Sciatic nerve (tissue), 2 donors: ENCODE data around the gene ATXN3. TPM values are rescaled to one million over a fixed set of nuclear protein-coding genes. Genes with fewer than 3 reads are reported as not detected.
"Not testable (repeated sequence)": the region's sequence is repeated elsewhere in the genome, so short reads cannot be mapped to it uniquely, and the experiment has no call there.

Experiments used
- ATAC-seq: fragments of 200-7000 bp; cut with Tn5 transposase; one replicate; pipeline ENCODE4 v1.9.1; 2020; ENCODE audit warnings: mild to moderate bottlenecking, moderate library complexity
- DNase-seq: peaks from one replicate; pipeline ENCODE4 v3.0.0-alpha.2; 2020; ENCODE audit warnings: low spot score
- intact Hi-C: fragments of 100-400 bp; cut with DNase I; formaldehyde crosslinking; loops from one replicate; pipeline ENCODE4 v1.14.2; 2022
- total RNA-seq: library from RNA; stranded (reverse); fragmentation: NEBNext Ultra II Directional; extraction: Animal tissue kit (Norgen Biotek cat#: 25700); gene quantifications from one replicate; pipeline ENCODE4 v1.2.1, GENCODE V29; 2021
- donor health status: DM: no; HTN: no; CAD: no.
- donor health status: DM: no; HTN: no; CAD: no.

Gene ATXN3
- total RNA-seq, 1 donor from 2014 or later: 65.6 TPM

- DNase-seq (no peak), ATAC-seq (no peak)
- intact Hi-C loops: no loop called here
These were observed 13.1 kb downstream of the ATXN3 start for GRCh38 chr14:92093320-92093719.

DNA sequence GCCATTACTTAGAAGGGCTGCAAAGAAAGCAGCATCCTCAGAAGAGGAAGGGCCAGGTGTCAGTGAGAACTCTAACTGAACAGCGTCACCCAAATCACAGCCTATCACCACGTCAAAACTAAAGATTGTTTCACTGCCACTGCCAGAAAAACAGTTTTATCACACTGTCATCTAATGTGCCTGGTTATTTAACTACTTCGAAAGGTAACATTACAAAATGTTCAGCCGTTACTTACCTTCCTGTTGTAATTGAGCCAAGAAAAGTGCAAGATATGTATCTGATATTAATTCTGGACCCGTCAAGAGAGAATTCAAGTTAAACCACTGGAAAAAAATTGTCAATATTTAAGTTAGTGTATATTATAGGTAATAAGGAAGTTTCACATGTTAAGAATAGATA is 17.9 kb downstream of the ATXN3 start:
- intact Hi-C loops: no loop called here
- no peak for ATAC-seq
- DNase-seq: no peak

- intact Hi-C loops: loop anchor here (5.0 kb wide), 1 partner anchor 1582 kb away; no protein-coding TSS in a partner anchor
- no peak for DNase-seq
These were observed 31.8 kb downstream of the ATXN3 start for GRCh38 chr14:92074555-92074954.

DNA sequence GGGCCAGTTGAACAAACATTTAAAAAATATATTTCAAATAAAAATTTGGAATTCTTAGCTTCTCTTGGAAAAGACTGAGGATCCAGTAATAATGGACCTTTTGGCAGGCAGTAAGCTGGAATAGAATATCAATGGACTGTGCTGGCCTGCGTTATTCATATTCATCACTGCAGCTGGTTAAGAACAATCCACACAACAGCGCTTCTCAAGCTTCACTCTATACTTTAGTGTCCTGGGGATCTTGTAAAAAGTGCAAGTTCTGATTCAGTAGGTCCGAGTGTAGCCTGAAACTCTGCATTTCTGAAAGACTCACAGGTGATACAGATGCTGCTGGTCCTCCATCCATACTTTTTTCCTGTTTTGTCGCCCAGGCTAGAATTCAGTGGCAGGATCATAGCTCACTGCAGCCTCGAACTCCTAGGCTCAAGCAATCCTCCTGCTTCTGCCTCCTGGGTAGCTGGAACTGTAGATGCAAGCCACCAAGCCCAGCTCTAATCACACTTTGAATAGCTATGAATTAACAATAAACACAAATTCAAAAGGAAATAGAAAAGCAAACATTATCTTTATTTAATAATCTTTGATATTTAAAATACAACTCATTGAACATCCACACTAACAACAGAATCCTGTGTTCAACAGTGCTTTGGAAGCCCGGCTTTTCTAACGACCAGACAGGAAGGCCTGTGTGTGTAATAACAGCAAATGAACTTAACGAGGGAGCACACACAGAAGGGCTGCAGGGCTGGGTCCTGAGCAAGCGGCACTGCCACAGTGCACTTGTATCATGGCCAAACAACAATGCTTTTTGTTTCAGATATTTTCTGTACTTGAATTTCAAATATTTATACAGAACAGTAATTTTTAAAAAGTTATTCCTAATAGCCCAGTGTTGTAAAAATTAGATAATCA is 48.1 kb downstream of the ATXN3 start:
- DNase-seq (no peak), ATAC-seq (no peak)
- intact Hi-C loops: no loop called here

More at GRCh38 chr14:92074555-92074954, 31.8 kb downstream of the ATXN3 start:
- ATAC-seq: no peak

DNA sequence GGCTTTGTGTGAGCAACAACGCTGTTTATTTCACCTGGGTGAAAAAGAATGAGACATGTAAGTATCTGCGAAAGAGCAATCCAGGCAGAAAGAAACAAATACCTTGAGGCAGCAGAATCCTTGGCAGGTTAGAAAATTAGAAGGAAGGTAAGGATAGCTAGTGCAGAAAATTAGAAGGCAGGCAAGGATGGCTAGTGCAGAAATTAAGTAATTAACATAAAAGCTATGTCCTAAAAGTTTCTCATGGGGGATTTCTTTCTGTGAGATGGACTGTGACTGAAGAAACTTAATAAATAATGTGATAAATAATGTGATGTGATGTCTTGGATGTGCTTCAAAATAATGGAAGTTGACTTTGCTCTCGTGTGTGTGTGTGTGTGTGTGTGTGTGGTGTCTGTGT is 56.6 kb downstream of the ATXN3 start:
- DNase-seq (no peak), ATAC-seq (no peak)
- intact Hi-C loops: no loop called here

GRCh38 chr14:92049221-92049620 is 57.2 kb downstream of the ATXN3 start:
- intact Hi-C loops, DNase-seq, ATAC-seq: not testable (repeated sequence)

DNA sequence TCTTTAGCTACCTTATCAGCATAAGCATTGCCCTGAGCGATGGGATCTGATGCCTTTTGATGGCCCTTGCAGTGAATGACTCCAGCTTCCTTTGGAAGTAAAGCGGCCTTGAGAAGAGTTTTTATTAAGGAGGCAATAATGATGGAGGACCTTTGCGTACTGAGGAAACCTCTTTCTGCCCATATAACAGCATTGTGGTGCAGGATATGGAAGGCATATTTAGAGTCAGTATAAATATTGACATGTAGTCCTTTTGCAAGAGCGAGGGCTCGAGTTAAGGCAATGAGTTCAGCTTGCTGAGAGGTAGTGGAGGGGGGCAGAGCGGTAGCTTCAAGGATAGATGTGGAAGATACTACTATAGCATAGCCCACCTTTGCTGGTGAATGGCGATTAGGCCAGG is 60.5 kb downstream of the ATXN3 start:
- intact Hi-C loops, ATAC-seq, DNase-seq: not testable (repeated sequence)

GRCh38 chr14:92041766-92042165 is 64.6 kb downstream of the ATXN3 start:
- ATAC-seq, intact Hi-C loops, DNase-seq: not testable (repeated sequence)

DNA sequence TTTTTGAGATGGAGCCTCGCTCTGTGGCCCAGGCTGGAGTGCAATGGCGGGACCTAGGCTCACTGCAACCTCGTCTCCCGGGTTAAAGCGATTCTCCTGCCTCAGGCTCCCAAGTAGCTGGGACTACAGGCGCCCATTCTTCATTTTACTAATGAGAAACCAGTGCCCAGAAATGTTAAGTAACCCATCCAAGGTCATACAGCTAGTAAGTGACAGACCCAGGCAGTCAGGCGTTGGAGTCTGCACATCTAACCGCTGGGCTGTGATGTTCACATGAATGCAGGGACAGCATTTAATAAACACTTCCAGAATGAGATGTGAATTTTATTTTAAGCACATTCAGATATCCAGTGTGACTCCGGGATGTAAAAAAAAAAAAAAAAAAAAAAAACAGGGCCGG is 65.2 kb downstream of the ATXN3 start:
- DNase-seq: no peak
- ATAC-seq: no peak
- intact Hi-C loops: no loop called here

GRCh38 chr14:92040431-92041051 is 65.8 kb downstream of the ATXN3 start:
- intact Hi-C loops: no loop called here
- DNase-seq (no peak), ATAC-seq (peak; percentile 6)

DNA sequence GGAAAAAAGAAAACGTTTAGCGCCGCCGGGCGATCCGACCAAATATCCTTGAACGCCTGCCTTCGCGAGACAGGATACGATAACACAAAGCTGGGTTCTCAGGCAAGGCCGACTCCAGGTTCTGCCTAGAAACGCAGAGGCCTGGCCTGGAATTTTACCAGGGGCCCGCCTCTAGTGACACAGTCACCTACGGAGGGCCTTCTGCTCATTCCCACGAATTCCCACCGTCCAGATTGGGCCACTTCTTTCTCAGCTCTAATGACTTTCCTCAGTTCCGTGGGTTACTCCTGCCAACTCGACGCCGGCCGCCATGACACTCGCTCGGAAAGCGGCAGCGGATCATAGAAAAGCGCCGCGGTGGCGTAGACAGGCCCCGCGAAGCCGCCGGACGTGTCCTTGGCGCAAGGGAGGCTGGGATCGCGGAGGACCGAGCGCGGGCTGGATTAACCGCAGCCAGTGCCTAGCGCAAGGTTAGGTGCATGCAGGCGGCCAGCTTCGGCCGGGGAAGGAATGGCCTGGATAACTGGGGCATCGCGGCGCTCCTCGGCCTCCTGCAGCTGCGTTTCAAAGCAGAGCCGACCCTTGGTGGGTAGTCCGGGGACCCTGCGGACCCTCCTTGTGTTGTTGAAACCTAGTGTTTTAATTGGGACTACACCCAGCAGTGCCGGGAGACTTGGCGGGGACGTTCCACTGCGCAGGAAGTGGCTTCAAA is 66.5 kb downstream of the ATXN3 start, which contains the start of gene TRIP11:
TRIP11 (minus strand) TSS at position 341 of the 712 bp plus-strand sequence. CDS start 374 bp downstream, outside the sequence.
- peak; percentile 95 for DNase-seq
- intact Hi-C loops: no loop called here
- ATAC-seq: peak; percentile 100

- DNase-seq (no peak), ATAC-seq (peak; percentile 73)
- intact Hi-C loops: no loop called here
These were observed 67.2 kb downstream of the ATXN3 start for GRCh38 chr14:92039063-92039718.

DNA sequence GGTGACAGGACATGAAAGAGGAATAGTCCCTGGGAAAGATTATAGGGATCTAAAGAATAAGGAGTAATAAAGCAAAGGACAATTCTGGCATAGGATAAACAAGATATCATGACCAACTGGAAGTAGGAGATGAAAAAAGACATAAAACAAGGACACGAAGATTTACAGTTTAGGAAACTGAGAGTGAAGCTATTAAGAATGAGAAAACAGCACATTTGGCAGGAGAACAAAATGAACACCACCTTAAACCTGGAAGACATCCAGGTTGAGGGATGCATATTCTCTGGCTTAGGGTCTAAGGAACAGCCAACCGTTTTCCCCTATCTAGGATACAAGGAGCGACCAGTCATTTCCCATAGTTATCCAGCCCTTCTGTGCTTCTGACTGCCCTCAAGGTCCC is 68.4 kb downstream of the ATXN3 start:
- ATAC-seq (no peak), DNase-seq (no peak)
- intact Hi-C loops: no loop called here

DNA sequence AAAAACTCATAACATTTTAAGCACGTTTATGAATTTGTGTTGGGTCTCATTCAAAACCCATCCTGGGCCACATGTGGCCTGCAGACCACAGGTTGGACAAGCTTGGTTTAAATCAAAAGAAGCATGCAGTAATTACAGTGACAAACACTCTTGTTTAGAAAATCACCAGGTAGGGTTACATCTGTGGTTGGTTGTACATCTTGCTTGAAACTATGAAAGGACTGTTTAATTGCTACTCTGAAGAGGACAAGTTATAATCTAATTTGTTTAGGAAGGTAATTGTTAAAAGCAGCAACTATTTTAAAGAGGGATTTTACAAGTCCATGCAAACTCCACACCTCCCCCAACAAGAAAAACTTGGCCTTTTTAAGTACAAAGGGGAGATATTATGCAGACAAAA is 70.5 kb downstream of the ATXN3 start:
- ATAC-seq (no peak), DNase-seq (no peak)
- intact Hi-C loops: no loop called here

DNA sequence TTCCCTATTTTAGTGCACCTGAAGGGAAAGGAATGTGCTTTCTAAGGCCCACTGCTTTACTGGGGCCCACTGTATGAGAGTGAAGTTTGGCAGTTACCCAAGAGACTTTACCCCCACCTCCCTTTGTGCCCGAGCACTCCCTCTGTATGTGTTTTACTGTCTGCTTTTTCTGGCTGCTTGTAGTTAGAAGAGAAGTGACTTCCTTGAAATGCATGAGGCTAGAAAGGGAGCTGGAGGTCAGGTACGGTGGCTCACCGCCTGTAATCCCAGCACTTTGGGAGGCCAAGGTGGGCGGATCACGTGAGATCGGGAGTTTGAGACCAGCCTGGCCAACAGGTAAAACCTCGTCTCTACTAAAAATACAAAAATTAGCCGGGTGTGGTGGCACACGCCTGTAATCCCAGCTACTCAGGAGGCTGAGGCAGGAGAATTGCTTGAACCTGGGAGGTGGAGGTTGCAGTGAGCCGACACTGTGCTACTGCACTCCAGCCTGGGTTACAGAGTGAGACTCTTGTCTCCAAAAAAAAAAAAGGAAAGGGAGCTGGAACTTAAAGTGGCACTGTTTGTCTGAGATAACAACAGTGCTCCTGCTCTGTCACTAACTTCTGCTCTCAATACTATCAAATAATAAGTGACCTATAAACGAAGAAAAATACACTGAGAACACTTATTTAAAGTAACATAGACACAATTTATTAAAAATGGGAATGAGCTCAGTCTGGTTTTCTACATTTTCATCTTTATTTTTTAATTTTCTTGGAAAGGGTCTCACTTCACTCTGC is 72.3 kb downstream of the ATXN3 start:
- intact Hi-C loops: no loop called here
- ATAC-seq: no peak
- no peak for DNase-seq

DNA sequence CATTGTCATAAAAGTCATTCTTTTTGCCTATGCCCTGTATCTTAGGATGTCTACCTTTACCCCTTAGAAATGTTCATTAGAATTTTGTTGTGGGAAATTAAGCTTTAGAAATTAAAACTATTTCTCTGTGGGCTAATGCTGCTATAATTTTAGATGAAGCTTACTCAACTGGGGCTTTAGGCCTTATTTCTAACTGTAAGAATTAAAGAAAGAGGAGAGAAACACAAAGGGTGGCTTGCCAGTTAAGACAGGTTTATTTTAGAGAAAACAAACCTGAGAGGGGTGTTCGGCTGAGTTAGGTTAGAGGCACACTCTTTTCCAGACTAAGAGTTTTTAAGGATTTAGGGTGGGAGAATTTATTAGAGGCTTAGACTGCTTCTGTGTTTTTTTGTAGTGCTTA is 72.9 kb downstream of the ATXN3 start:
- no peak for ATAC-seq
- no peak for DNase-seq
- intact Hi-C loops: no loop called here

DNA sequence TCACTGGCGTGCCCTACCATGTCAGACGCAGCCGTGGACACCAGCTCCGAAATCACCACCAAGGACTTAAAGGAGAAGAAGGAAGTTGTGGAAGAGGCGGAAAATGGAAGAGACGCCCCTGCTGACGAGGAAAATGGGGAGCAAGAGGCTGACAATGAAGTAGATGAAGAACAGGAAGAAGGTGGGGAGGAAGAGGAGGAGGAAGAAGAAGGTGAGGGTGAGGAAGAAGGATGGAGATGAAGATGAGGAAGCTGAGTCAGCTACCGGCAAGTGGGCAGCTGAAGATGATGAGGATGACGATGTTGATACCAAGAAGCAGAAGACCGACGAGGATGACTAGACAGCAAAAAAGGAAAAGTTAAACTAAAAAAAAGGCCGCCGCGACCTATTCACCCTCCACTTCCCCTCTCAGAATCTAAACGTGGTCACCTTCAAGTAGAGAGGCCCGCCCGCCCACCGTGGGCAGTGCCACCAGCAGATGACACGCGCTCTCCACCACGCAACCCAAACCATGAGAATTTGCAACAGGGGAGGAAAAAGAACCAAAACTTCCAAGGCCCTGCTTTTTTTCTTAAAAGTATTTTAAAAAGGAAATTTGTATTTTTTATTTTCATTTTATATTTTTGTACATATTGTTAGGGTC is 79.7 kb downstream of the ATXN3 start:
- DNase-seq: no peak
- ATAC-seq: no peak
- intact Hi-C loops: no loop called here

- ATAC-seq: no peak
- intact Hi-C loops: no loop called here
- DNase-seq: no peak
These were observed 84.3 kb downstream of the ATXN3 start for GRCh38 chr14:92022036-92022435.
